T follicular helper cell (primary cell): ENCODE measurements around the gene ANKRD11.
"Not testable (repeated sequence)": the region's sequence is repeated elsewhere in the genome, so short reads cannot be mapped to it uniquely, and the experiment has no call there.

Experiments
- DNase-seq: peaks from one replicate; pipeline ENCODE4 v3.0.0-alpha.2; 2020; ENCODE audit warnings: low read depth

The ANKRD11 gene

GRCh38 chr16:89452925-89453324 lies 37.4 kb downstream of the ANKRD11 start:
- no peak for DNase-seq

GRCh38 chr16:89452241-89452640 lies 38.1 kb downstream of the ANKRD11 start:
- DNase-seq: no peak

- no peak for DNase-seq
These were observed 39.8 kb downstream of the ANKRD11 start for GRCh38 chr16:89450537-89450936.

- no peak for DNase-seq
These were observed 40.5 kb downstream of the ANKRD11 start for GRCh38 chr16:89449726-89450335.

- no peak for DNase-seq
These were observed 41.7 kb downstream of the ANKRD11 start for GRCh38 chr16:89448656-89449055.

- DNase-seq: no peak
These were observed 43.4 kb downstream of the ANKRD11 start for GRCh38 chr16:89446975-89447293.

- no peak for DNase-seq
These were observed 44.0 kb downstream of the ANKRD11 start for GRCh38 chr16:89446136-89446974.

GRCh38 chr16:89445166-89445565 lies 45.2 kb downstream of the ANKRD11 start:
- no peak for DNase-seq

GRCh38 chr16:89444728-89445127 lies 45.6 kb downstream of the ANKRD11 start:
- DNase-seq: no peak

GRCh38 chr16:89444151-89444723 lies 46.1 kb downstream of the ANKRD11 start:
- DNase-seq: no peak

- no peak for DNase-seq
These were observed 46.7 kb downstream of the ANKRD11 start for GRCh38 chr16:89443727-89444084.

- no peak for DNase-seq
These were observed 47.2 kb downstream of the ANKRD11 start for GRCh38 chr16:89442990-89443726.

GRCh38 chr16:89442588-89442987 lies 47.8 kb downstream of the ANKRD11 start:
- DNase-seq: no peak

- no peak for DNase-seq
These were observed 50.7 kb downstream of the ANKRD11 start for GRCh38 chr16:89439659-89440058.

- no peak for DNase-seq
These were observed 52.4 kb downstream of the ANKRD11 start for GRCh38 chr16:89437991-89438390.

GRCh38 chr16:89437251-89437987 lies 52.9 kb downstream of the ANKRD11 start:
- DNase-seq: no peak

- no peak for DNase-seq
These were observed 54.0 kb downstream of the ANKRD11 start for GRCh38 chr16:89436366-89436765.

- DNase-seq: not testable (repeated sequence)
These were observed 55.3 kb downstream of the ANKRD11 start for GRCh38 chr16:89435059-89435458.

- DNase-seq: no peak
These were observed 55.9 kb downstream of the ANKRD11 start for GRCh38 chr16:89434490-89434889.

GRCh38 chr16:89433363-89433984 lies 56.9 kb downstream of the ANKRD11 start:
- DNase-seq: not testable (repeated sequence)

- no peak for DNase-seq
These were observed 58.7 kb downstream of the ANKRD11 start for GRCh38 chr16:89431630-89432029.
